ENCODE results near the gene GABRG3. TPM values are rescaled to one million over a fixed set of nuclear protein-coding genes. Genes with fewer than 3 reads are reported as not detected.

GABRG3 gene
- total and polyA plus RNA-seq, 2 donors from 2014 or later: not detected

GRCh38 chr15:27218426-27218825, 247.4 kb downstream of the GABRG3 start:
- H3K4me1 ChIP-seq (ENCODE audit: control insufficient read depth in 2 of 3, insufficient read depth in 2 of 3, low read depth in 1 of 3, low read length in 3 of 3): no peaks in the 10 kb centered on the region
- H3K36me3 ChIP-seq (ENCODE audit: control insufficient read depth in 2 of 3, insufficient read depth in 3 of 3, low read length in 3 of 3): no peaks in the 10 kb centered on the region
- H3K9me3 ChIP-seq (ENCODE audit: control insufficient read depth in 2 of 3, insufficient read depth in 1 of 3, low read length in 3 of 3): no peaks in the 10 kb centered on the region
- DNase-seq (no peak), FAIRE-seq (no peak)
- no peaks in the 10 kb centered on the region for H3K27me3 ChIP-seq (ENCODE audit: control insufficient read depth, insufficient read depth, low read length)
- no peak overlapping the region for H3K27ac ChIP-seq (ENCODE audit: low read depth in 2 of 2, low read length in 2 of 2)
- H3K4me3 ChIP-seq (ENCODE audit: low read length in 3 of 3): no peak overlapping the region
- no peak for TF ChIP-seq CTCF (IDR thresholded peaks at IDR 0.05; ENCODE audit: borderline replicate concordance, extremely low read depth, insufficient read depth)
- intact Hi-C loops (cut with DNase I): no loop called here
- H3K9ac ChIP-seq (ENCODE audit: low read length in 3 of 3): no peak overlapping the region

GRCh38 chr15:27219636-27220035, 248.7 kb downstream of the GABRG3 start:
- FAIRE-seq: no peak
- Histone ChIP-seq H3K27me3 (ENCODE audit: control insufficient read depth, insufficient read depth, low read length) (no peaks in the 10 kb centered on the region), H3K9me3 (ENCODE audit: control insufficient read depth in 2 of 3, insufficient read depth in 1 of 3, low read length in 3 of 3) (no peaks in the 10 kb centered on the region), H3K4me3 (ENCODE audit: low read length in 3 of 3) (no peak overlapping the region), H3K4me1 (ENCODE audit: control insufficient read depth in 2 of 3, insufficient read depth in 2 of 3, low read depth in 1 of 3, low read length in 3 of 3) (peaks cover 0 to 3% (median 0%) of the 10 kb centered on the region in 3 donors), H3K27ac (ENCODE audit: low read depth in 2 of 2, low read length in 2 of 2) (no peak overlapping the region), H3K9ac (ENCODE audit: low read length in 3 of 3) (no peak overlapping the region), H3K36me3 (ENCODE audit: control insufficient read depth in 2 of 3, insufficient read depth in 3 of 3, low read length in 3 of 3) (no peaks in the 10 kb centered on the region)
- no peak for TF ChIP-seq CTCF (IDR thresholded peaks at IDR 0.05; ENCODE audit: borderline replicate concordance, extremely low read depth, insufficient read depth)
- intact Hi-C loops (cut with DNase I): no loop called here
- no peak for DNase-seq

- TF ChIP-seq CTCF (IDR thresholded peaks at IDR 0.05; ENCODE audit: borderline replicate concordance, extremely low read depth, insufficient read depth): no peak
- DNase-seq (no peak), FAIRE-seq (no peak)
- Histone ChIP-seq H3K27me3 (ENCODE audit: control insufficient read depth, insufficient read depth, low read length) (no peaks in the 10 kb centered on the region), H3K4me3 (ENCODE audit: low read length in 3 of 3) (no peak overlapping the region), H3K36me3 (ENCODE audit: control insufficient read depth in 2 of 3, insufficient read depth in 3 of 3, low read length in 3 of 3) (no peaks in the 10 kb centered on the region), H3K9ac (ENCODE audit: low read length in 3 of 3) (no peak overlapping the region), H3K9me3 (ENCODE audit: control insufficient read depth in 2 of 3, insufficient read depth in 1 of 3, low read length in 3 of 3) (no peaks in the 10 kb centered on the region), H3K4me1 (ENCODE audit: control insufficient read depth in 2 of 3, insufficient read depth in 2 of 3, low read depth in 1 of 3, low read length in 3 of 3) (peaks cover 0 to 3% (median 0%) of the 10 kb centered on the region in 3 donors), H3K27ac (ENCODE audit: low read depth in 2 of 2, low read length in 2 of 2) (no peak overlapping the region)
- intact Hi-C loops (cut with DNase I): no loop called here
These were observed 249.2 kb downstream of the GABRG3 start for GRCh38 chr15:27220199-27220598.

GRCh38 chr15:27222479-27222878, 251.5 kb downstream of the GABRG3 start:
- H3K27me3 ChIP-seq (ENCODE audit: control insufficient read depth, insufficient read depth, low read length): no peaks in the 10 kb centered on the region
- no peaks in the 10 kb centered on the region for H3K9me3 ChIP-seq (ENCODE audit: control insufficient read depth in 2 of 3, insufficient read depth in 1 of 3, low read length in 3 of 3)
- no peak for TF ChIP-seq CTCF (IDR thresholded peaks at IDR 0.05; ENCODE audit: borderline replicate concordance, extremely low read depth, insufficient read depth)
- no peak overlapping the region for H3K9ac ChIP-seq (ENCODE audit: low read length in 3 of 3)
- no peak overlapping the region for H3K27ac ChIP-seq (ENCODE audit: low read depth in 2 of 2, low read length in 2 of 2)
- peaks cover 0 to 3% (median 0%) of the 10 kb centered on the region in 3 donors for H3K4me1 ChIP-seq (ENCODE audit: control insufficient read depth in 2 of 3, insufficient read depth in 2 of 3, low read depth in 1 of 3, low read length in 3 of 3)
- intact Hi-C loops (cut with DNase I): no loop called here
- no peaks in the 10 kb centered on the region for H3K36me3 ChIP-seq (ENCODE audit: control insufficient read depth in 2 of 3, insufficient read depth in 3 of 3, low read length in 3 of 3)
- DNase-seq (no peak), FAIRE-seq (no peak)
- no peak overlapping the region for H3K4me3 ChIP-seq (ENCODE audit: low read length in 3 of 3)
